ENCODE measurements around the gene PTGR2.
"Not testable (repeated sequence)": the region's sequence is repeated elsewhere in the genome, so short reads cannot be mapped to it uniquely, and the experiment has no call there.

The PTGR2 gene

DNA sequence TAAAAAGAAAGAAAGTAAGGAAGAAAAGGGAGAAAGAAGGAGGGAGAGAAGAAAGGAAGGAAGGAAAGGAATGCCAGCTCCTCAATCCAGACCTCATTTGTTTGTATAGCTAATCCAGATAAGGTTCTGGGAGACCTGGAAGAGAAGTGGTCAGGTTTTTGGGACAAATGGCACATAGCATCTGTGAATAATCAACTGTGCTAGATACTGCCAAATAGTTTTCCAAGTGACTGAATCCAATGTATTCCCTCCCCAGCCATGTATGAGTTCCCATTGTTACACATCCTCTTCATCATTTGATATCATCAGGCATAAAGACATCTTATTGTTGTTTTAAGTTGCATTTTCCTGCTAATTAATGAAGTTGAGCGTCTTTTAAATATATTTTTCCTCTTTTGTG is 18.6 kb upstream of the PTGR2 start:
- no peak for DNase-seq (ENCODE audit: low read depth in 1 of 2, low spot score in 1 of 2)

DNA sequence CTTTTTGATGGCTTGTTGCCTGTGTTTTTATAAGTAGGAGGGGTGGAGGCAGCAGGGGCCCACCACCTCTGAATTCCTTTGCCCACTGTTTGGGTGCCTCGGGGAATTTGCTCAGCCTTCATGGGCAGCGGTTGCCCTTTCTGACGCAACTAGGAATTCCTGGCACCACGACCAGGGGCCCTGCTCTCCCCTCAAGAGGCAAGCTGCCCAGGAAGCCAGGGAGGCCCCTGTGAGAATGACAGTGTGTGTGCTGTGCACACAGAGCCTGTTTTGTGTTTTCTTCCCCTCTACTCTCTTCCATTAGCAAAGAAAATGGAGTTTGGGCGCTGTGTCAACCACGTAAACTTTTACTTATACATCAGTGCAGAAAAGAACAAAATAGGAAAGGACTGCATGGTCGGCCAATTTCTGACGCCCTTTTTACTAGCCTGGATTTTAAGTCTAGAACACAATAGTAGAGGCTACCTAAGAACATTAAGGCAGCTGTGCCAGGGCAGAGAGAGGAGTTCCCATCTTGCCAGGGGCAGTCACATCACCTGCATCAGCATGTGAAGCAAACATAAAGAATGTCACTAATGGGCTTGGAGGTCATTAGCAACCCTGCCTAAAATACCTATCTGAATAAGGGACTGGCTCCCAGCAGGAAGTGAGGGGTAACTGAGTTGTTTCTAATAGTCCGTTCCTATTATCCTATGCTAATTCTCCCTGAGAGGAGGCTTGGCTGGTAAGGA is 17.9 kb upstream of the PTGR2 start:
- no peak for DNase-seq (ENCODE audit: low read depth in 1 of 2, low spot score in 1 of 2)

DNA sequence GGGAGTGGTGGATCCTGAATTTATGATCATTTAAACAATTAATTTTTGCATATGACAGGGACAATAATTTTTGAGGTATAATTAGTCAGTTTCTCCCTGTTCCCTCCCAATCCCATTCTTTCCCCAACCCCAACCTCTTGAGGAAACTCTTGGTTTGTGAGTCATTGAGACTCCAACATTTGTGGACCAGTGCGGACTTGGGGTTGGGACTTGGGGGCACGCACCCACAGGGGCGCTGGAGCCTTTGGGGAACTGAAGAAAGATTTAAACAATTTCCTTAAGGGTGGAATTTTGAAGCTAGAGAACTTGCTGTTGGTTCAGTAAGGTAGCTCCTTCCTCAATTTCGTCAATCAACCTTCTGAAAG is 17.4 kb upstream of the PTGR2 start:
- no peak for DNase-seq (ENCODE audit: low read depth in 1 of 2, low spot score in 1 of 2)

DNA sequence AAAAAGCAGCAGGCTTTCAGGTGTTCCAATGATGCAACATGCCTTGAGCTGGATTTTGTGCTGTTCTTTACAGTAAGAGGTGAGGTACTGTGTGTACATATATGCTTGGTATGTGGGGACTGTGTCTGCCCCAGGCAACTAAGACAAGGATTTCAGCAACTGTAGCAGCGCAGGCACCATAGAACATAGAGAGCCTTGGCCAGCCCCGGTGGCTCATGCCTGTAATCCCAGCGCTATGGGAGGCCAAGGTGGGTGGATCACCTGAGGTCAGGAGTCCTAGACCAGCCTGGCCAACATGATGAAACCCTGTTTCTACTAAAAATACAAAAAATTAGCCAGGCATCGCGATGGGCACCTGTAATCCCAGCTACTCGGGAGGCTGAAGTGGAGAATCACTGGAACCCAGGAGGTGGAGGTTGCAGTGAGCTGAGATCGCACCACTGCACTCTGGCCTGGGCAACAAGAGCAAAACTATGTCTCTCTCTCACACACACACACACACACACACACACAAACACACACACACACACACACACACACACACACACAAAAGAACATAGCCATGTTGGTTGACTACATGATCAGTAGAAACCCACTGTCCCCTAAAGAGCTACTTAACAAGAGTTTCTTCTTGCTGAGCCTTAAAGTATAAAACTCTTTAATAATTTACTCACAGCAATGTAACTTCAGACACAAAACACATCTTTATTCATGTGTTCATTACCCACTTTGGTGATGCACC is 13.2 kb upstream of the PTGR2 start:
- DNase-seq (ENCODE audit: low read depth in 1 of 2, low spot score in 1 of 2), result not testable (repeated sequence)

GRCh38 chr14:73842201-73842600 is 9.4 kb upstream of the PTGR2 start:
- no peak for DNase-seq (ENCODE audit: low read depth in 1 of 2, low spot score in 1 of 2)

DNA sequence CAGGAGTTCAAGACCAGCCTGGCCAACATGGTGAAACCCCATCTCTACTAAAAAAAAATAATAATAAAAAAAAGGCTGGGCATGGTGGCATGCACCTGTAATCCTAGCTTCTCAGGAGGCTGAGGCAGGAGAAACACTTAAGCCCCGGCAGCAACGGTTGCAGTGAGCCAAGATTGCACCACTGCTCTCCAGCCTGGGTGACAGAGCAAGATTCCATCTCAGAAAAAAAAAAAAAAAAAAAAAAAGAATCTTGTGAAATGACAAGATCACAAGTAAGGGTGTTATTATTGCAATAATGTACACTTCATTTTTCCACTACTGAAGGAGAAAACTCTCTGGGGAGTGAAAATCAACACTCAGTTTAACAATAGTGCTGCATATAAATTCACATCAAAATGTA is 8.8 kb upstream of the PTGR2 start:
- DNase-seq (ENCODE audit: low read depth in 1 of 2, low spot score in 1 of 2), result no peak

DNA sequence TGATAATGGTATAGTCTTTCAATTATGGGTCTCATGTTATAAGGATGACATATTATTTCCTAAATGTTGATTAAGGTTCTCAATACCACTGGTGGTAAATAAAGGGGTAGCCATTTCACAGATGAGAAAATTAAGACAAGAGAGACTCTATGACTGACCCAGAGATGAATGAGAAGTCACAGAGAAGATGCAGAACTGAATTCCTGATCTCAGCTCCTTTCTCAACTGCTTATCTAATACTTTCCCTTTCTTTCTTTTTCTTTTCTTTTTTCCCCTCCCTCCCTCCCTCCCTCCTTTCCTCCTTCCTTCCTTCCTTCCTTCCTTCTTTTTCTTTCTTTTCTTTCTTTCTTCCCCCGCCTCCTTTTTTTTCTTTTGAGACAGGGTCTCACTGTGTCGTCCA is 8.3 kb upstream of the PTGR2 start:
- no peak for DNase-seq (ENCODE audit: low read depth in 1 of 2, low spot score in 1 of 2)

GRCh38 chr14:73846947-73847346 is 4.7 kb upstream of the PTGR2 start:
- no peak for DNase-seq (ENCODE audit: low read depth in 1 of 2, low spot score in 1 of 2)

- no peak for DNase-seq (ENCODE audit: low read depth in 1 of 2, low spot score in 1 of 2)
These were observed 631 bp upstream of the PTGR2 start for GRCh38 chr14:73851000-73851399.

- no peak for DNase-seq (ENCODE audit: low read depth in 1 of 2, low spot score in 1 of 2)
These were observed 7.5 kb downstream of the PTGR2 start for GRCh38 chr14:73859145-73859544.

DNA sequence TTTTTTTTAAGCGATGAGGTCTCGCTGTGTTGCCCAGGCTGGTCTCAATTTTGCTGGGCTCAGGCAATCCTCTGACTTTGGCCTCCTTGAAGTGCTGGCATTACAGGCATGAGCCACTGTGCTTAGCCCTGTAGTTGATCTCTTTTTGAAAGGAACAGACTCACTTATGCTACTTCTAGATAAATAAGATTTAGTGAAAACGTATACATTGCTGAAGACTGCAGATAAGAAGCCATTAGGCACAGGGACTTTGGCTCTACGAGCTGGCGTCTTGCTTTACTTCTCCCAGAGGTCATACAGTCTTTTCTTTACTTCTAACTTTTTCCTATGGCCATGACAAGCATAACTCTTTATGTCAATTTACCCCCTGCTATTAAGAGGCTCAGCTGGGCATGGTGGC is 9.4 kb downstream of the PTGR2 start:
- DNase-seq (ENCODE audit: low read depth in 1 of 2, low spot score in 1 of 2), result no peak

DNA sequence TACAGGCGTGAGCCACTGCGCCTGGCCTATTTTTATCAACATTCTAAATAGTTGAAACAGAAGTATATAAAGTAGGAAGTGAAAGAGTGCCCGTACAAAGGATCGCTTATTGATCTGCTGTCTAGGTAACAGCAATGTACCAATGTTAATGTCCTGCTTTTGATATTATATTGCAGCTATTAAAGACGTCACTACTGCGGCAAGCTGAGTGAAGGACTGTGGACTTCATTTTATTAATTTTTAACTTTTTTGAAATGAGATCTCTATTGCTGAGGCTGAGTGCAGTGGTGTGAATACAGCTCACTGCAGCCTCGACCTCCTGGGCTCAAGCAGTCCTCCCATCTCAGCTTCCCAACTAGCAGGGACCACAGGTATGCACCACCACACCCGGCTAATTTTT is 10.8 kb downstream of the PTGR2 start:
- no peak for DNase-seq (ENCODE audit: low read depth in 1 of 2, low spot score in 1 of 2)

DNA sequence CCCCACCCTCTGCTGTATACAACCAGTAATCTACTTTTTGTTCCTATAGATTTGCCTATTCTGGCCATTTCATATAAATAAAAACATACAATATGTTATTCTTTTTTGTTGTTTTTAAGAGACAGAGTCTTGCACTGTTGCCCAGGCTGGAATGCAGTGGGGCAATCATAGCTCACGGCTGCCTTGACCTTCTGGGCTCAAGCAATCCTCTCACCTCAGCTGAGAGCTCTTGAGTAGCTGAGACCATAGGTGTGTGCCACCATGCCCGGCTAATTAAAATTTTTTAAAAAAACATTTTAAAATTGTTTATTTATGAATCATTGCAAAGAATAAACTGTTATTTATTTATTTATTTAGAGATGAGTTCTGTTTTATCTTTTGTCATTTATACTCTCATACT is 11.6 kb downstream of the PTGR2 start:
- DNase-seq (ENCODE audit: low read depth in 1 of 2, low spot score in 1 of 2), result no peak

- no peak for DNase-seq (ENCODE audit: low read depth in 1 of 2, low spot score in 1 of 2)
These were observed 14.0 kb downstream of the PTGR2 start for GRCh38 chr14:73865534-73866113.

DNA sequence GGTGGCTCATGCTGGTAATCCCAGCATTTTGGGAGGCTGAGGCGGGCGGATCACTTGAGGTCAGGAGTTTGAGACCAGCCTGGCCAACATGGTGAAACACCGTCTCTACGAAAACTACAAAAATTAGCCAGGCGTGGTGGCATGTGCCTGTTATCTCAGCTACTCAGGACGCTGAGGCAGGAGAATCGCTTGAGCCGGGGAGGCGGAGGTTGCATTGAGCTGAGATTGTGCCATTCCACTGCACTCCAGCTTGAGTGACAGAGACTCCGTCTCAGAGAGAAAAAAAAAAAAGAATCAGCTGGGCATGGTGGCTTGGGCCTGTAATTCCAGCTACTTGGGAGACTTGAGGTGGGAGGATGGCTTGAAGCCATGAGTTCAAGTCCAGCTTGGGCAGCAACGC is 18.1 kb downstream of the PTGR2 start:
- not testable (repeated sequence) for DNase-seq (ENCODE audit: low read depth in 1 of 2, low spot score in 1 of 2)

DNA sequence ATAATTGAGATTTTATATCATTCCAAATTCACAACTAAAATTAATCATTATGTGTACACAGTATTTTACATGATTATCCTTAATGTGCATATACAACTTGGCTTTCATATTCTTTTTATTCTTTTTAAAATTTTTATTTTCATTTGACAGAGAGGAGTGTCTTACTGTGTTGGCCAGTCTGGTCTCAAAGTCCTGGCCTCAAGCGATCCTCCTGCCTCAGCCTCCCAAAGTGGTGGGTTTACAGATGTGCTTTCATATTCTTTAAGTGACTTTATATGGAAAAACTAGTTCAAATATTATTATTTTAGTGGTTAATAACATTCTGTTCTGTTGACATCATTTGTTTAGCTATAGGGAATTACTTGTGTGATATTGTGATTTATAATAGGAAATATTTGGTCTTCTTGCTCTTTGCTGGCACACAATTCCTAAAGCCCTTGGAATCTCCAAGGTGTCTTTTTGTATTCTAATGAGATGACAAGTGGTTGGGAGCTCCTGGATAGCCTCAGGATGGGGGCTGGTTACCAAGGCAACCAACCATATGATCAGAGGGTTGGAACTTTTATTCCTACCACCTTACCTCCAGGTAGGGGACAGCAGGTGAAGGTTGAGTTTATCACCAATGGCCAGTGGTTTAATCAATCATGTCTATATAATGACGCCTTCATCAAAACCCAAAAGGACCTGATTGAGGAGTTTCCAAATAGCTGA is 19.0 kb downstream of the PTGR2 start:
- no peak for DNase-seq (ENCODE audit: low read depth in 1 of 2, low spot score in 1 of 2)

GRCh38 chr14:73873660-73874059 is 22.0 kb downstream of the PTGR2 start:
- no peak for DNase-seq (ENCODE audit: low read depth in 1 of 2, low spot score in 1 of 2)

DNA sequence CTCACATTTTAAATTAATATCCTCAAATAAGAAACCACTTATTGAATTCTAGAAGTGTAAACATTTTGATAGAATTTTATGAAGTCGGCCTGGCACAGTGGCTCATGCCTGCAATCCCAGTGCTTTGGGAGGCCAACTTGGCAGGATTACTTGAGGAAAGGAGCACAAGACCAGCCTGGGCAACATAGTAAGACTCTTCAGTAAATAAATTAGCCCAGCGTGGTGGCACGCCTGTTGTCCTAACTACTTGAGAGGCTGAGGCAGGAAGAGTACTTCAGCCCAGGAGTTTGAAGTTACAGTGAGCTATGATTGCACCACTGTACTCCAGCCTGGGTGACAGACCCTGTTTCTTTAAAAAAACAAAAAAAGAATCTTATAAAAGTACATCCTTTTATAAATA is 26.2 kb downstream of the PTGR2 start:
- DNase-seq (ENCODE audit: low read depth in 1 of 2, low spot score in 1 of 2), result no peak

- no peak for DNase-seq (ENCODE audit: low read depth in 1 of 2, low spot score in 1 of 2)
These were observed 26.8 kb downstream of the PTGR2 start for GRCh38 chr14:73878436-73878835.

- no peak for DNase-seq (ENCODE audit: low read depth in 1 of 2, low spot score in 1 of 2)
These were observed 27.4 kb downstream of the PTGR2 start for GRCh38 chr14:73879027-73879426.

DNA sequence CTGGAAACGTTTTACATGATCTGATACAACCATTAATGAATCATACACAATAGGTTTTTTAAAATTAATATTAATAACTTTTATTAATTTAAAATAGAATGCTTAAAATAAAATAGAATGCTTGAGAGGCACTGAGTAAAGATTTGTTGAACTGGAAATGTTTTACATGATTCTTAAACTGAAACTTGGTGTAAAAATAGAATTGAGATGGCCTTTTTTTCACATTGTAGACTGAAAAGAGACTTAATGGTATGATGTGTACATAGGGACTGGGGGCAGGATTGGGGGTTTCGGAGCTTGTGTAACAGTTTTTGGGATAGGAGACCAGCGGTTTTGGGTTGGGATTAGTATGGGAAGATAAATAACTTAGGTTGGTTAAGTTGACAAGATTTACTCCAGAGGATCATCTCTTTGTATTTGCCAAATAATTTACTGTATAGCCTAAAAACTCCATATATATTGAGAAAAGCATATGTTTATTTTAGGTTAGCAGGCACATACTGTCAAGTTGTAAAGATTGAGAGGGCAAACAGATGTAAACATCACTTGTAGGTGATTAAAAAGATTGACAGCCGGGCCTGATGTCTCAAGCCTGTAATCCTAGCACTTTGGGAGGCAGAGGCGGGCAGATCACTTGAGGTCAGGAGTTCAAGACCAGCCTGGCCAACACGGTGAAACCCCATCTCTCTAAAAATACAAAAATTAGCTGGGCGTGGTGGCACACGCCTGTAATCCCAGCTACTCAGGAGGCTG is 33.0 kb downstream of the PTGR2 start:
- DNase-seq (ENCODE audit: low read depth in 1 of 2, low spot score in 1 of 2), result no peak

Measured in stimulated activated CD4-positive, alpha-beta T cell treated with anti-CD3 and anti-CD28 coated beads, Interleukin-15, amount 100 ng/mL, for 1 hour (primary cell).